WERI-Rb-1 (cell line): ENCODE measurements around the gene RBFOX1.

Experiments
- DNase-seq: peaks from one replicate; pipeline ENCODE4 v3.0.0-alpha.2; 2020
- H3K27ac ChIP-seq: fragments of 250-450 bp; sonication (Bioruptor Pico); 2 replicates; pipeline ENCODE4 v1.5.1; 2020; ENCODE audit warnings: mild to moderate bottlenecking, moderate library complexity
- H3K27me3 ChIP-seq: fragments of 250-450 bp; sonication (Bioruptor Pico); 2 replicates; pipeline ENCODE4 v1.5.1; 2021; ENCODE audit warnings: mild to moderate bottlenecking, low read depth, moderate library complexity; ENCODE audit not compliant: insufficient read depth, severe bottlenecking
- H3K36me3 ChIP-seq: fragments of 250-450 bp; sonication (Bioruptor Pico); 2 replicates; pipeline ENCODE4 v1.5.1; 2020; ENCODE audit warnings: mild to moderate bottlenecking, moderate library complexity
- H3K4me3 ChIP-seq: 2 replicates; pipeline ENCODE4 v1.5.1; 2011; ENCODE audit warnings: low read depth, mild to moderate bottlenecking, control low read depth, low read length
- H3K9me3 ChIP-seq: fragments of 250-450 bp; sonication (Bioruptor Pico); 2 replicates; pipeline ENCODE4 v1.5.1; 2021; ENCODE audit warnings: mild to moderate bottlenecking, moderate library complexity; ENCODE audit not compliant: severe bottlenecking
- CTCF ChIP-seq: IDR thresholded peaks from 2 replicates; pipeline ENCODE4 v1.5.1; 2011; ENCODE audit warnings: low read depth, mild to moderate bottlenecking, control low read depth, inconsistent platforms, low read length

RBFOX1 gene

GRCh38 chr16:7314163-7314562 lies 18.5 kb upstream of the RBFOX1 start:
- H3K4me3 ChIP-seq: no peak overlapping the region
- H3K27me3 ChIP-seq: no peaks in the 10 kb centered on the region
- H3K36me3 ChIP-seq: no peaks in the 10 kb centered on the region
- DNase-seq: no peak
- TF ChIP-seq CTCF: no peak
- H3K27ac ChIP-seq: no peak overlapping the region
- no peaks in the 10 kb centered on the region for H3K9me3 ChIP-seq

- Histone ChIP-seq H3K27me3 (no peaks in the 10 kb centered on the region), H3K36me3 (no peaks in the 10 kb centered on the region), H3K9me3 (no peaks in the 10 kb centered on the region), H3K4me3 (no peak overlapping the region), H3K27ac (no peak overlapping the region)
- TF ChIP-seq CTCF: no peak
- DNase-seq: no peak
Measured at GRCh38 chr16:7315813-7316212, 16.8 kb upstream of the RBFOX1 start.

- DNase-seq: no peak
- TF ChIP-seq CTCF: no peak
Measured at GRCh38 chr16:7316281-7316888, 16.3 kb upstream of the RBFOX1 start.

GRCh38 chr16:7317982-7318381 lies 14.7 kb upstream of the RBFOX1 start:
- DNase-seq: no peak
- H3K36me3 ChIP-seq: no peaks in the 10 kb centered on the region
- no peak overlapping the region for H3K27ac ChIP-seq
- H3K9me3 ChIP-seq: no peaks in the 10 kb centered on the region
- TF ChIP-seq CTCF: no peak
- H3K27me3 ChIP-seq: no peaks in the 10 kb centered on the region
- no peak overlapping the region for H3K4me3 ChIP-seq

More at GRCh38 chr16:7316281-7316888, 16.3 kb upstream of the RBFOX1 start:
- H3K27ac ChIP-seq: no peak overlapping the region
- no peaks in the 10 kb centered on the region for H3K27me3 ChIP-seq
- no peaks in the 10 kb centered on the region for H3K9me3 ChIP-seq
- no peak overlapping the region for H3K4me3 ChIP-seq
- H3K36me3 ChIP-seq: no peaks in the 10 kb centered on the region

- H3K27ac ChIP-seq: no peak overlapping the region
- no peaks in the 10 kb centered on the region for H3K9me3 ChIP-seq
- no peak overlapping the region for H3K4me3 ChIP-seq
- no peaks in the 10 kb centered on the region for H3K36me3 ChIP-seq
- DNase-seq: no peak
- no peak for TF ChIP-seq CTCF
- H3K27me3 ChIP-seq: no peaks in the 10 kb centered on the region
Measured at GRCh38 chr16:7318686-7319085, 14.0 kb upstream of the RBFOX1 start.

- no peak for DNase-seq
- H3K36me3 ChIP-seq: no peaks in the 10 kb centered on the region
- no peaks in the 10 kb centered on the region for H3K27me3 ChIP-seq
- no peak overlapping the region for H3K4me3 ChIP-seq
- no peak for TF ChIP-seq CTCF
- H3K27ac ChIP-seq: no peak overlapping the region
- no peaks in the 10 kb centered on the region for H3K9me3 ChIP-seq
Measured at GRCh38 chr16:7319514-7319913, 13.1 kb upstream of the RBFOX1 start.
